GM12892 (cell line): Measurements from ENCODE around the gene STX18.

ENCODE experiments used
- POLR2A ChIP-seq: IDR thresholded peaks from 2 replicates; pipeline ENCODE4 v1.6.1; 2011; ENCODE audit warnings: low read depth, low read length, control low read depth
- POLR2AphosphoS5 ChIP-seq: IDR thresholded peaks from 2 replicates; pipeline ENCODE4 v1.6.1; 2011; ENCODE audit warnings: low read depth, low read length, control low read depth

GRCh38 chr4:4541661-4542570 lies at the start of gene STX18:
- TF ChIP-seq POLR2AphosphoS5 (peak; percentile 78), POLR2A (peak; percentile 91)
